NCI-H1417 treated with DMSO at 0.1 percent for 48 hours (cell line): Measurements from ENCODE around the gene OBSL1.

Source experiments
- DNase-seq: peaks from one replicate; lab custom pipeline; 2025; lab: John Stamatoyannopoulos, UW

Gene OBSL1

GRCh38 chr2:219596954-219597551 is 25.7 kb upstream of the OBSL1 start:
- DNase-seq, result no peak

- no peak for DNase-seq
Measured at GRCh38 chr2:219595256-219595655, 23.9 kb upstream of the OBSL1 start.

GRCh38 chr2:219593154-219593553 is 21.8 kb upstream of the OBSL1 start:
- DNase-seq, result no peak

- no peak for DNase-seq
Measured at GRCh38 chr2:219592736-219593135, 21.4 kb upstream of the OBSL1 start.

GRCh38 chr2:219591091-219591490 is 19.8 kb upstream of the OBSL1 start:
- no peak for DNase-seq

GRCh38 chr2:219581346-219581745 is 10.0 kb upstream of the OBSL1 start:
- DNase-seq, result no peak

GRCh38 chr2:219578811-219579613 is 7.7 kb upstream of the OBSL1 start:
- DNase-seq, result no peak

GRCh38 chr2:219576505-219577388 is 5.4 kb upstream of the OBSL1 start:
- DNase-seq, result no peak

GRCh38 chr2:219575566-219576504 is 4.5 kb upstream of the OBSL1 start:
- no peak for DNase-seq

- no peak for DNase-seq
Measured at GRCh38 chr2:219574484-219575311, 3.4 kb upstream of the OBSL1 start.

- DNase-seq, result no peak
Measured at GRCh38 chr2:219573166-219573565, 1.8 kb upstream of the OBSL1 start.

GRCh38 chr2:219572237-219573001 is 1.1 kb upstream of the OBSL1 start, which contains the start of gene INHA:
Gene INHA, plus strand, starts transcription at chr2:219572310. Its CDS starts 65 bp downstream, at chr2:219572375.
- DNase-seq, result no peak

- DNase-seq, result no peak
Measured at GRCh38 chr2:219570924-219571310, 422 bp downstream of the OBSL1 start.

GRCh38 chr2:219570194-219570923 is 980 bp downstream of the OBSL1 start:
- DNase-seq, result no peak

GRCh38 chr2:219569635-219570034 is 1.7 kb downstream of the OBSL1 start:
- no peak for DNase-seq

GRCh38 chr2:219569041-219569440 is 2.3 kb downstream of the OBSL1 start:
- DNase-seq, result no peak

- DNase-seq, result no peak
Measured at GRCh38 chr2:219567791-219568361, 3.5 kb downstream of the OBSL1 start.

- no peak for DNase-seq
Measured at GRCh38 chr2:219567131-219567530, 4.2 kb downstream of the OBSL1 start.

- DNase-seq, result no peak
Measured at GRCh38 chr2:219566640-219567039, 4.7 kb downstream of the OBSL1 start.
